Kidney (tissue), 14 donors: ENCODE results near the gene CNTN4. TPM values are rescaled to one million over a fixed set of nuclear protein-coding genes. Genes with fewer than 3 reads are reported as not detected.

ENCODE experiments used
- DNase-seq, 5 donors: peaks; one replicate each; pipeline ENCODE4 v3.0.0-alpha.2; 2013 to 2020
- FAIRE-seq: peaks from 2 replicates; lab custom pipeline; 2012; peaks lifted over from hg19 to GRCh38; lab: Jason Lieb, UNC
- H3K27ac ChIP-seq, 2 donors: one replicate each; pipeline ENCODE4 v1.7.0; 2013; ENCODE audit warnings: low read depth in 2 of 2, low read length in 2 of 2, inconsistent platforms in 1 of 2
- H3K27me3 ChIP-seq: one replicate; pipeline ENCODE4 v1.7.1; 2013; ENCODE audit warnings: low read length, inconsistent platforms; ENCODE audit not compliant: control insufficient read depth, insufficient read depth
- H3K36me3 ChIP-seq, 3 donors: one replicate each; pipeline versions ENCODE4 v1.7.0 to v1.7.1; 2013; ENCODE audit warnings: low read length in 3 of 3, control low read depth in 1 of 3, inconsistent platforms in 1 of 3; ENCODE audit not compliant: insufficient read depth in 3 of 3, control insufficient read depth in 2 of 3
- H3K4me1 ChIP-seq, 3 donors: one replicate each; pipeline versions ENCODE4 v1.7.0 to v1.7.1; 2013; ENCODE audit warnings: low read length in 3 of 3, inconsistent platforms in 1 of 3, low read depth in 1 of 3; ENCODE audit not compliant: control insufficient read depth in 2 of 3, insufficient read depth in 2 of 3
- H3K4me3 ChIP-seq, 3 donors: one replicate each; pipeline versions ENCODE4 v1.7.0 to v1.8.1; 2013; ENCODE audit warnings: low read length in 3 of 3, control low read depth in 1 of 3, inconsistent platforms in 1 of 3
- H3K9ac ChIP-seq, 3 donors: one replicate each; pipeline versions ENCODE4 v1.7.0 to v1.7.1; 2013; ENCODE audit warnings: low read length in 3 of 3, control low read depth in 1 of 3, inconsistent platforms in 1 of 3
- H3K9me3 ChIP-seq, 3 donors: one replicate each; pipeline versions ENCODE4 v1.7.0 to v1.7.1; 2013; ENCODE audit warnings: low read length in 3 of 3, control low read depth in 1 of 3, inconsistent platforms in 1 of 3; ENCODE audit not compliant: control insufficient read depth in 2 of 3, insufficient read depth in 1 of 3
- CTCF ChIP-seq: IDR thresholded peaks from 3 replicates; pipeline ENCODE4 v1.5.1; 2012; ENCODE audit warnings: mild to moderate bottlenecking, moderate library complexity, borderline replicate concordance; ENCODE audit not compliant: insufficient read depth; ENCODE audit errors: extremely low read depth
- intact Hi-C: fragments of 100-400 bp; cut with DNase I; formaldehyde crosslinking; loops from one replicate; pipeline ENCODE4 v1.11.1; 2022
- polyA plus RNA-seq: library from polyadenylated mRNA; stranded (reverse); fragments of 350-450 nt; fragmentation: Illumina TruSeq; extraction: RNeasy Lipid Tissue Mini Kit (QIAGEN cat#74804); gene quantifications from one replicate; pipeline ENCODE4 v1.2.3, GENCODE V29; 2014; ENCODE audit warnings: low read depth, low replicate concordance; ENCODE audit not compliant: insufficient read depth
- total RNA-seq: library from RNA; stranded (reverse); fragmentation: NEBNext Ultra II Directional; extraction: Animal tissue kit (Norgen Biotek cat#: 25700); gene quantifications from one replicate; pipeline ENCODE4 v1.2.1, GENCODE V29; 2021
- donor health status: control.
- donor health status: control.
- donor health status: control.
- donor health status: control.
- donor health status: control.
- donor health status: DM: yes; HTN: yes; CAD: no.
- donor health status: Normal renal cell carcinoma (clear cell type).

CNTN4 gene
- total and polyA plus RNA-seq, 2 donors from 2014 or later: 2.2 to 13.4 TPM

DNA sequence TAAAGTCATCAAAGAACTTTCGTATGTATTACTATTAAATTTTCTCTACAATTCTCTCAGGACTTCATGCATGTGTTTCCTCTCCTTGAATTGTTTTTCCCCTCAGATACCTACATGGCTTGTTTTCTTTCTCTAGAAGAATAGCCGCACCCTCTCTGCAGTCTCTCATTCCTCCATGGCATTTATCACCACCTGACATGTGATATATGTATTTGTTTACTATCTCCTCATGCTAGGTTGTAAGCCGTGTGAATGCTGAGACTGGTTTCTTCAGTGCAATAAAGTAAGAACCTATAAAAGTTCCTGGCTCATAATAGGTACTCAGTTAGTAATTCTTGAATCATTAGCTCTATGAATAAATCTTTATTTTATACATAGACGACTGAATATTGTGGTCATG lies 149.2 kb downstream of the CNTN4 start:
- H3K27me3 ChIP-seq: no peaks in the 10 kb centered on the region
- no peak overlapping the region for H3K9ac ChIP-seq
- FAIRE-seq (no peak), DNase-seq (no peak)
- H3K4me1 ChIP-seq: no peaks in the 10 kb centered on the region
- no peaks in the 10 kb centered on the region for H3K9me3 ChIP-seq
- intact Hi-C loops: no loop called here
- no peak for TF ChIP-seq CTCF
- no peaks in the 10 kb centered on the region for H3K36me3 ChIP-seq
- H3K4me3 ChIP-seq: no peak overlapping the region
- H3K27ac ChIP-seq: no peak overlapping the region

- Histone ChIP-seq H3K27ac (no peak overlapping the region), H3K9ac (no peak overlapping the region), H3K27me3 (no peaks in the 10 kb centered on the region), H3K9me3 (no peaks in the 10 kb centered on the region), H3K4me3 (no peak overlapping the region), H3K36me3 (no peaks in the 10 kb centered on the region), H3K4me1 (no peaks in the 10 kb centered on the region)
- DNase-seq (no peak), FAIRE-seq (no peak)
- intact Hi-C loops: no loop called here
- no peak for TF ChIP-seq CTCF
Observed at GRCh38 chr3:2250783-2251182, 152.1 kb downstream of the CNTN4 start.

DNA sequence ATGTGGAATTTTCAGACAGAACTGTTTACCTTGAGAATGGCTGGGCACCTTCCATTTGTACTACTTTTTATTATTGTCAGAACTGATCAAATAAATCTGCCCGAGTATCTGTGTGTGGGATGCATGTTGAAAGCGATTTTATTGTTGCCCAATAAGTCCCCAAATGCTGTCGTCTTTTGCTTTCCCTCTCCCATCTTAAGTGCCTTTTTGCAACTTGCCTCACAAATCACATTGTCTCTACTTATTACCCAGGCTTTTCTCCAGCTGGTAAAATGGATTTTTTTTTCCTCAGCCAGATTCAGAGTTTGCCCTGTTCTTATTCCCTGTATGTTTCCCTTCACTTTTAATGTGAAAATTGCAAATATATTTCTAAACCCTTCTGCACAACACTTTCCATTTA lies 163.1 kb downstream of the CNTN4 start:
- Histone ChIP-seq H3K4me1 (no peaks in the 10 kb centered on the region), H3K9me3 (no peaks in the 10 kb centered on the region), H3K9ac (no peak overlapping the region), H3K27ac (no peak overlapping the region), H3K27me3 (no peaks in the 10 kb centered on the region), H3K36me3 (no peaks in the 10 kb centered on the region), H3K4me3 (no peak overlapping the region)
- intact Hi-C loops: no loop called here
- FAIRE-seq (no peak), DNase-seq (no peak)
- no peak for TF ChIP-seq CTCF

DNA sequence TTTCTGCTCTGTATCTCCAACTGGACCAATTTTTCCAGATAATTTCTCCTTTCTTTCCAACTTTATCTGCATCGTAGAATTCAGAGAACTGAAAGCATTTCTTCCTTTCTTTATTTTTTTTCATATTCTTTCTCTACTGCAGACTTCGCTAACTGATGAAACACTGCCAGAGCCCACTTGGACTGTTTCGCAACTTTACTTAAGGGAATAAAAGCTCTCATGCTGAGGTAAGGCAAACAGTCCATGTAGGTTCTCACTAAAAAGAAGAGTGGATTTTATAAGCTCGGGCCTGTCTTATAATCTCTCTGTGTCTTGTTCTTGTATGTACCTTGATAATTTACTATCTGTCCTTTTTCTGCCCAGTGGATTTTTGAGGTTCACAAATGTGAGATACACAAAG lies 163.5 kb downstream of the CNTN4 start:
- FAIRE-seq (no peak), DNase-seq (no peak)
- no peaks in the 10 kb centered on the region for H3K4me1 ChIP-seq
- no peak for TF ChIP-seq CTCF
- H3K27me3 ChIP-seq: no peaks in the 10 kb centered on the region
- intact Hi-C loops: no loop called here
- no peaks in the 10 kb centered on the region for H3K36me3 ChIP-seq
- no peaks in the 10 kb centered on the region for H3K9me3 ChIP-seq
- H3K27ac ChIP-seq: no peak overlapping the region
- no peak overlapping the region for H3K9ac ChIP-seq
- H3K4me3 ChIP-seq: no peak overlapping the region
